ENCODE data around the gene BARHL2. TPM values are rescaled to one million over a fixed set of nuclear protein-coding genes. Genes with fewer than 3 reads are reported as not detected.

The BARHL2 gene
- total RNA-seq, 1 experiment from 2014 or later = not detected

GRCh38 chr1:90718411-90719329 lies 1.6 kb upstream of the BARHL2 start:
- no TSS peak for BruUV-seq (replicated peaks)
- Histone ChIP-seq H3K4me3 (replicated peaks in 1 of 2; ENCODE audit: low read depth in 1 of 2, low read length in 2 of 2) (no peak overlapping the region), H3K79me2 (ENCODE audit: insufficient read depth, low read length) (no peaks in the 10 kb centered on the region), H3K9me2 (ENCODE audit: insufficient read depth) (no peaks in the 10 kb centered on the region), H3K4me2 (ENCODE audit: low read length) (no peak overlapping the region), H2AFZ (ENCODE audit: low read depth, low read length, poor library complexity, severe bottlenecking) (no peak overlapping the region), H3K9ac (ENCODE audit: low read length) (no peak overlapping the region), H3K4me1 (ENCODE audit: control insufficient read depth in 1 of 2, insufficient read depth in 2 of 2, low read length in 2 of 2) (peaks cover 0 to 5% of the 10 kb centered on the region in 2 experiments; a peak in 1 of 4 replicates), H3K27ac (ENCODE audit: low read depth, low read length) (no peak overlapping the region), H3K27me3 (ENCODE audit: insufficient read depth, low read length) (peaks cover 16% of the 10 kb centered on the region), H4K20me1 (ENCODE audit: insufficient read depth) (no peaks in the 10 kb centered on the region), H3K36me3 (ENCODE audit: control insufficient read depth in 1 of 2, insufficient read depth in 2 of 2, low read length in 2 of 2) (no peaks in the 10 kb centered on the region), H3K9me3 (ENCODE audit: control insufficient read depth in 1 of 2, insufficient read depth in 1 of 2, low read depth in 1 of 2, low read length in 2 of 2) (no peaks in the 10 kb centered on the region)
- CTCF ChIA-PET = no interaction called here
- RAD21 ChIA-PET (ENCODE audit: low non-redundant PET in 1 of 2, low total read pairs in 2 of 2, uncharacterized antibody in 2 of 2, unreplicated experiment in 2 of 2) = no interaction called here
- no peak for DNase-seq (ENCODE audit: low read depth, low spot score)
- POLR2A ChIA-PET = no interaction called here
- TF ChIP-seq CEBPB (IDR thresholded peaks at IDR 0.05; ENCODE audit: low read depth) (no peak), ZFX (IDR thresholded peaks at IDR 0.05) (no peak), ELF1 (IDR thresholded peaks at IDR 0.05; ENCODE audit: borderline replicate concordance, low read depth) (no peak), POLR2AphosphoS5 (IDR thresholded peaks at IDR 0.05; ENCODE audit: low read depth, low read length) (no peak), EZH2 (IDR thresholded peaks at IDR 0.05) (no peak), SIN3A (IDR thresholded peaks at IDR 0.05; ENCODE audit: low read depth) (no peak), SRF (IDR thresholded peaks at IDR 0.05; ENCODE audit: low read depth) (no peak), FOSL1 (IDR thresholded peaks at IDR 0.05; ENCODE audit: low read depth) (no peak), ZBTB33 (IDR thresholded peaks at IDR 0.05; ENCODE audit: extremely low read depth, insufficient replicate concordance, low read length) (no peak), CTCF (IDR thresholded peaks at IDR 0.05 in 2 of 3, conservative IDR thresholded peaks at IDR 0.05 in 1 of 3; ENCODE audit: borderline replicate concordance in 1 of 3, insufficient read depth in 1 of 3, low read depth in 2 of 3, low read length in 2 of 3) (no peak), YY1 (IDR thresholded peaks at IDR 0.05; ENCODE audit: extremely low read depth, insufficient replicate concordance, low read depth, low read length) (no peak)
- TF ChIP-seq, protein P1, sequence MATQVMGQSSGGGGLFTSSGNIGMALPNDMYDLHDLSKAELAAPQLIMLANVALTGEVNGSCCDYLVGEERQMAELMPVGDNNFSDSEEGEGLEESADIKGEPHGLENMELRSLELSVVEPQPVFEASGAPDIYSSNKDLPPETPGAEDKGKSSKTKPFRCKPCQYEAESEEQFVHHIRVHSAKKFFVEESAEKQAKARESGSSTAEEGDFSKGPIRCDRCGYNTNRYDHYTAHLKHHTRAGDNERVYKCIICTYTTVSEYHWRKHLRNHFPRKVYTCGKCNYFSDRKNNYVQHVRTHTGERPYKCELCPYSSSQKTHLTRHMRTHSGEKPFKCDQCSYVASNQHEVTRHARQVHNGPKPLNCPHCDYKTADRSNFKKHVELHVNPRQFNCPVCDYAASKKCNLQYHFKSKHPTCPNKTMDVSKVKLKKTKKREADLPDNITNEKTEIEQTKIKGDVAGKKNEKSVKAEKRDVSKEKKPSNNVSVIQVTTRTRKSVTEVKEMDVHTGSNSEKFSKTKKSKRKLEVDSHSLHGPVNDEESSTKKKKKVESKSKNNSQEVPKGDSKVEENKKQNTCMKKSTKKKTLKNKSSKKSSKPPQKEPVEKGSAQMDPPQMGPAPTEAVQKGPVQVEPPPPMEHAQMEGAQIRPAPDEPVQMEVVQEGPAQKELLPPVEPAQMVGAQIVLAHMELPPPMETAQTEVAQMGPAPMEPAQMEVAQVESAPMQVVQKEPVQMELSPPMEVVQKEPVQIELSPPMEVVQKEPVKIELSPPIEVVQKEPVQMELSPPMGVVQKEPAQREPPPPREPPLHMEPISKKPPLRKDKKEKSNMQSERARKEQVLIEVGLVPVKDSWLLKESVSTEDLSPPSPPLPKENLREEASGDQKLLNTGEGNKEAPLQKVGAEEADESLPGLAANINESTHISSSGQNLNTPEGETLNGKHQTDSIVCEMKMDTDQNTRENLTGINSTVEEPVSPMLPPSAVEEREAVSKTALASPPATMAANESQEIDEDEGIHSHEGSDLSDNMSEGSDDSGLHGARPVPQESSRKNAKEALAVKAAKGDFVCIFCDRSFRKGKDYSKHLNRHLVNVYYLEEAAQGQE (IDR thresholded peaks at IDR 0.05; ENCODE audit: low read depth) = no peak
- no peak for ATAC-seq
- intact Hi-C loops (cut with micrococcal nuclease) = no loop called here
